VCaP (cell line): ENCODE measurements around the gene IGFBP1.
"Not testable (repeated sequence)": the region's sequence is repeated elsewhere in the genome, so short reads cannot be mapped to it uniquely, and the experiment has no call there.

Source experiments
- H3K27ac ChIP-seq: fragments of 450-650 bp; 2 replicates; pipeline ENCODE4 v1.5.1; 2017
- CTCF ChIP-seq: fragments of 450-650 bp; conservative IDR thresholded peaks from 2 replicates; pipeline ENCODE4 v1.5.1; 2017; ENCODE audit warnings: mild to moderate bottlenecking, moderate library complexity

The IGFBP1 gene

GRCh38 chr7:45888185-45888992 lies at the start of gene IGFBP1:
Gene IGFBP1, plus strand, starts transcription at chr7:45888488. Its CDS starts 165 bp downstream, at chr7:45888653.
- TF ChIP-seq CTCF = no peak
- H3K27ac ChIP-seq = peak within 1 kb of the TSS; percentile 40; the same call in 1 of the 2 replicates

DNA sequence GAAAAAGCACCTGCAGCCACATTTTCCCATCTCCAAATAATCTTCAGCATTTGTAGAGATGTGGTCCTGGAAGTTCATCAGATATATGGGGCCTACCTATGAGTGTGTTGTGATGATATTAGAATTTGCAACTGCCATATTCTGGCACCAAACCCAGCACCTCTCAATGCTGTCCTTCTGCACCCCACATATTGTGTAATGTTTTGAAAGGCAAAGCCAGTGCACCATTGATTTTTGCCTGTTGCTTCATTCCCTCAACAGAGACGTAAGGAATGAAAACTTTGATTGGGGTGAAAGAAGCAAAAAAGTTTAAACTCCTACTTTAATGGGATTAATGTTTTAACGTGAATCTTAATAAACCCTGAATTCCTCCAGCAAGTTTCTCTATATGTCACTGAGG lies 49.4 kb upstream of the IGFBP1 start:
- H3K27ac ChIP-seq = not testable (repeated sequence)

- not testable (repeated sequence) for H3K27ac ChIP-seq
These were observed 46.2 kb upstream of the IGFBP1 start for GRCh38 chr7:45841926-45842717.

DNA sequence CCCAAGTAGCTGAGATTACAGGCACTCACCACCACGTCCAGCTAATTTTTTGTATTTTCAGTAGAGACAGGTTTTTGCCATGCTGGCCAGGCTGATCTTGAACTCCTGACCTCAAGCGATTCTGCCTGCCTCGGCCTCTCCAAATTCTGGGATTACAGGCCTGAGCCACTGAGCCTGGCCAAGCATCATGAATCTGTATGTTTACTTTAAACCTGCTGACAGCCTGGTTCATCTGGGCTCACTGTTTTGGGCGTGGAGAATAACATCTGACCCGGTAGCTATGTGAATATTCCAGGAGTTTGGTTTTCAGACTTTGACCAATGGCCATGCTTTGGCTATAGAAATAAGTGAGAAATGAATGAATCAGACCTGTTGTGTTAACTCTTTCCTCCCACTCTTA lies 41.8 kb upstream of the IGFBP1 start:
- not testable (repeated sequence) for H3K27ac ChIP-seq

DNA sequence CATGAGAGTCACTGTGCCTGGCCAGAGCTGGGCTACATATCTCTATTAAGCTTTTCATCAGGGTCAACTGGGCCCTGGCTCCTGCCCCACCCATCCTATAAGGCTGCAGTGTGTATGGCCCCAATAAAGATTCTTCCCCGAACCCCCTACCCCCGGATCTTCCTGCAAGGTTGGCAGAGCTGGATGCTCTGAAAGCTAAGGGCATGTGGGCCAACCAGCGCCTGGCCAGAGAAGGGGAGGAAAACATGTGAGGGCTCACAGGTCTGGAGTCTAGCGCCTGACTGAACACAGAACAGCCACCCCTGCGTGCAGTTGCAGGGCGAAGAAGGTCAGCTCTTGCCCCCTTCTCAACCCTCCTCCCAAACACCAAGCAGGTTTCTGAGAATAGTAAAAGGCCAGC lies 39.6 kb upstream of the IGFBP1 start:
- H3K27ac ChIP-seq = not testable (repeated sequence)

GRCh38 chr7:45852984-45853383 lies 35.3 kb upstream of the IGFBP1 start:
- not testable (repeated sequence) for H3K27ac ChIP-seq

GRCh38 chr7:45853491-45853890 lies 34.8 kb upstream of the IGFBP1 start:
- not testable (repeated sequence) for H3K27ac ChIP-seq

DNA sequence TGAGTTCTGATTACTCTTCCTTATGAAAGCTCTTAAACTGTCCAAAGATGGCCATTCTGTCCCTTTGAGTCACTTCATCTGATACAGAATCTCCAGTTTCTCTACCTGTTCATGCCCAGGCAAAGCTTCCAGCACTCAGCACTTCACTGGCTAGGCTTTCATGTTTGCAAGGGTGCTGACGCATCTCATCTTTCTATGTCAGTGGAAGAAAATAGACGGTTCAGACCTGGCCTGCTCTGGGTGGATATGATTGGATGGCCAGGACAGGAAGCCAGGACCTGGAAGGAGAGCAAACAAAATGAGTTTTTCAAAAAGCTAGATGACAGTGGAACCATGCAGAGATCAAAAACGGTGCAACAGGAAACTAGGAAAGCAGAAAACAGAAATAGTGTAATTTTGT lies 32.6 kb upstream of the IGFBP1 start:
- 0 out of 2 replicates have a peak overlapping the region, but pooled peaks have one; percentile 32 for H3K27ac ChIP-seq

GRCh38 chr7:45856888-45857287 lies 31.4 kb upstream of the IGFBP1 start:
- H3K27ac ChIP-seq = not testable (repeated sequence)

- no peak overlapping the region for H3K27ac ChIP-seq
These were observed 24.6 kb upstream of the IGFBP1 start for GRCh38 chr7:45863715-45864114.

DNA sequence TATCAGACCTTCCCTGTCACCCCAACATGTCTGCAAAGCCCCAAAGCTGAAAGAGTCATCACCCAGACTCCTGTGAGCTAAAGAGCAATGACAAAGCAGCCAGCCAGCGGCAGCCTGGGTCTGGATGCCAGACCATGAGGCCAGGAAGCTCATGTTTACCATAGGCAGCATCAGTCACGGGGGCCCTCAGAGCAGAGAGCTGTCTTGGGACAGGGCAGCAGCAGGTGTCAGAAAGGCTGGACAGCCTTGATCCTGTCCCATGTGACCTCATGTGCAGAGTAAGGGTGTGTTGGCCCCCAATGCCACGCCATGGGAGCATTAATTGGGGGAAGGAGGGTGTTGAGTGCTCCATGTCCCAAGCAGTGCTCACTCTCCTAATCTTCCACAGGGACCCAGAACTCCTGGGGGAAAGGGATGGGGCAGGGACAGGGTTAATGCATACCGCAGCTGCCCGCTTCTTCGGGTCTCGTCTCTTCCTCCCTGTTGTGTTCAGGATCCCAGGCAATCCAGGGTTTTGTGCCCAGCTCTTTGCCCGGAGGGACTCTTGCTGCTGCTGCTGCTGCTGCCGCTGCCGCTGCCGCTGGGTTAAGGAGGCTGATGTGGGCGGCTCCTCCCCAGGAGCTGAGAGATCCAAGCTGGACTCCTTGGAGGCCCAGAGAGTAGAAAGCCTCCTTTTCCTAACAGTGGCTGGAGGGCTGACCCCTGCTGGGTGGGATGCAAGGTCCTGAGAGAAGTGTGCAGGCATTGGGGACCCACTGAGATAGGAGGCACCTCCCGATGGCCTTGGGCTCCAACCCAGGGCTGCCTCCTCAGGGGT lies 22.5 kb upstream of the IGFBP1 start:
- H3K27ac ChIP-seq = no peak overlapping the region
- TF ChIP-seq CTCF = no peak

More at GRCh38 chr7:45863715-45864114, 24.6 kb upstream of the IGFBP1 start:
- TF ChIP-seq CTCF = no peak
